Natural killer cell (primary cell): ENCODE data around the gene CDH2. TPM values are rescaled to one million over a fixed set of nuclear protein-coding genes. Genes with fewer than 3 reads are reported as not detected.

ENCODE experiments used
- ATAC-seq, 3 donors: fragments of 150-1000 bp in 2 of 3; fragments of 200-7000 bp in 1 of 3; cut with Tn5 transposase; 1 replicate in 1 of 3; 2 replicates in 2 of 3; pipeline ENCODE4 v1.10.0; 2021; ENCODE audit warnings: mild to moderate bottlenecking in 2 of 3, moderate library complexity in 2 of 3
- DNase-seq, 2 donors: peaks; one replicate each; pipeline versions ENCODE4 v3.0.0 to v3.0.0-alpha.2; 2013 to 2021; ENCODE audit warnings: mixed read lengths in 1 of 2
- H3K27ac ChIP-seq: one replicate; pipeline ENCODE4 v1.5.1; 2013; ENCODE audit warnings: mild to moderate bottlenecking, low read length
- H3K27me3 ChIP-seq: one replicate; pipeline ENCODE4 v1.6.1; 2013; ENCODE audit warnings: low read length; ENCODE audit not compliant: control insufficient read depth, insufficient read depth
- H3K36me3 ChIP-seq: one replicate; pipeline ENCODE4 v1.6.1; 2013; ENCODE audit warnings: low read length; ENCODE audit not compliant: control insufficient read depth, insufficient read depth
- H3K4me1 ChIP-seq: one replicate; pipeline ENCODE4 v1.6.1; 2013; ENCODE audit warnings: low read length; ENCODE audit not compliant: control insufficient read depth, insufficient read depth
- H3K4me3 ChIP-seq: one replicate; pipeline ENCODE4 v1.5.1; 2013; ENCODE audit warnings: low read length
- H3K9me3 ChIP-seq: one replicate; pipeline ENCODE4 v1.6.1; 2013; ENCODE audit warnings: low read length; ENCODE audit not compliant: control insufficient read depth, insufficient read depth
- H3K27ac Mint-ChIP-seq, 2 donors: one replicate each; pipeline ENCODE4 v1.8.0; 2022; ENCODE audit warnings: mild to moderate bottlenecking in 2 of 2, mixed read lengths in 2 of 2, moderate library complexity in 1 of 2
- H3K27me3 Mint-ChIP-seq, 2 donors: one replicate each; pipeline ENCODE4 v1.8.0; 2022; ENCODE audit warnings: low read depth in 2 of 2, mixed read lengths in 2 of 2
- H3K36me3 Mint-ChIP-seq: one replicate; pipeline ENCODE4 v1.8.0; 2022; ENCODE audit warnings: mixed read lengths
- H3K4me1 Mint-ChIP-seq, 2 donors: one replicate each; pipeline ENCODE4 v1.8.0; 2022; ENCODE audit warnings: mixed read lengths in 2 of 2
- H3K4me3 Mint-ChIP-seq: one replicate; pipeline ENCODE4 v1.8.0; 2022; ENCODE audit warnings: mild to moderate bottlenecking, moderate library complexity, mixed read lengths
- H3K9me3 Mint-ChIP-seq, 2 donors: one replicate each; pipeline ENCODE4 v1.8.0; 2022; ENCODE audit warnings: mixed read lengths in 2 of 2
- WGBS: methylation state at CpG from one replicate; pipeline ENCODE4 v1.1.7; 2013; ENCODE audit warnings: missing lambda C conversion rate; ENCODE audit not compliant: insufficient coverage; 5-methylcytosine and 5-hydroxymethylcytosine counted together
- intact Hi-C: fragments of 100-400 bp; cut with micrococcal nuclease; formaldehyde crosslinking; loops from one replicate; pipeline ENCODE4 v1.14.2; 2022
- total RNA-seq, 4 donors: library from RNA; stranded (reverse); fragments of 120-200 nt in 1 of 4; gene quantifications; one replicate each; pipeline versions ENCODE4 v1.2.3 to v1.2.4, GENCODE V29; 2013 to 2022
- TF ChIP-seq, protein P1 (sequence below): fragments of 200-600 bp; IDR thresholded peaks from one replicate; pipeline ENCODE4 v1.8.0; 2022; ENCODE audit warnings: antibody characterized with exemption

CDH2 gene
- total RNA-seq, 3 donors from 2014 or later (not counting 1 experiment from before 2014, with no cell fraction given), result 0.09 to 0.35 (median 0.26) TPM

DNA sequence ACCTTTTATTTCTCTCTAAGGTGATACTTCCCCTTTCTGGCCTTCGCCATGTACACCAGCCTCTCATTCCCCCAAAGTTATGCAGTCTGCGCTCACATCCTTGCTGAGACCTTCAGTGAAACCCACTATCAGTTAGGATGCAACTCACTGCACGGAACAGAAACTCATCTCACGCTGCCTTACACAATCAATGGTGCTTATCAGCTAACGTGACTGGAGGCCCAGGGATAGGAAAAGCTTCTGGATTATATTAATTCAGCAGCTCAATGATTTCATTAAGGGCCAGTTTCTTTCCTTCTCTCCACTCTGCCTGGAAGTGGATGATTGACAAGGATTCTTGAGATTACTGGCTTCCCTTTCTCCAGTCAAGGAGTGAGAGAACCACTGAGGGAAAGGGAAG is 44.8 kb downstream of the CDH2 start:
- H3K4me3 Mint-ChIP-seq, result no peak overlapping the region
- no peaks in the 10 kb centered on the region for H3K36me3 Mint-ChIP-seq
- TF ChIP-seq, protein P1, sequence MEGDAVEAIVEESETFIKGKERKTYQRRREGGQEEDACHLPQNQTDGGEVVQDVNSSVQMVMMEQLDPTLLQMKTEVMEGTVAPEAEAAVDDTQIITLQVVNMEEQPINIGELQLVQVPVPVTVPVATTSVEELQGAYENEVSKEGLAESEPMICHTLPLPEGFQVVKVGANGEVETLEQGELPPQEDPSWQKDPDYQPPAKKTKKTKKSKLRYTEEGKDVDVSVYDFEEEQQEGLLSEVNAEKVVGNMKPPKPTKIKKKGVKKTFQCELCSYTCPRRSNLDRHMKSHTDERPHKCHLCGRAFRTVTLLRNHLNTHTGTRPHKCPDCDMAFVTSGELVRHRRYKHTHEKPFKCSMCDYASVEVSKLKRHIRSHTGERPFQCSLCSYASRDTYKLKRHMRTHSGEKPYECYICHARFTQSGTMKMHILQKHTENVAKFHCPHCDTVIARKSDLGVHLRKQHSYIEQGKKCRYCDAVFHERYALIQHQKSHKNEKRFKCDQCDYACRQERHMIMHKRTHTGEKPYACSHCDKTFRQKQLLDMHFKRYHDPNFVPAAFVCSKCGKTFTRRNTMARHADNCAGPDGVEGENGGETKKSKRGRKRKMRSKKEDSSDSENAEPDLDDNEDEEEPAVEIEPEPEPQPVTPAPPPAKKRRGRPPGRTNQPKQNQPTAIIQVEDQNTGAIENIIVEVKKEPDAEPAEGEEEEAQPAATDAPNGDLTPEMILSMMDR, result no peak
- no peaks in the 10 kb centered on the region for H3K27me3 ChIP-seq
- ATAC-seq (no peak), DNase-seq (no peak)
- no peaks in the 10 kb centered on the region for H3K9me3 ChIP-seq
- no peak overlapping the region for H3K27ac ChIP-seq
- WGBS, result 87% methylated on average over 5 of the region's 5 CpGs
- H3K36me3 ChIP-seq, result no peaks in the 10 kb centered on the region
- no peaks in the 10 kb centered on the region for H3K4me1 ChIP-seq
- H3K4me3 ChIP-seq, result no peak overlapping the region
- no peak overlapping the region for H3K27ac Mint-ChIP-seq
- H3K27me3 Mint-ChIP-seq, result no peaks in the 10 kb centered on the region
- H3K4me1 Mint-ChIP-seq, result no peaks in the 10 kb centered on the region
- no peaks in the 10 kb centered on the region for H3K9me3 Mint-ChIP-seq
- intact Hi-C loops, result no loop called here

DNA sequence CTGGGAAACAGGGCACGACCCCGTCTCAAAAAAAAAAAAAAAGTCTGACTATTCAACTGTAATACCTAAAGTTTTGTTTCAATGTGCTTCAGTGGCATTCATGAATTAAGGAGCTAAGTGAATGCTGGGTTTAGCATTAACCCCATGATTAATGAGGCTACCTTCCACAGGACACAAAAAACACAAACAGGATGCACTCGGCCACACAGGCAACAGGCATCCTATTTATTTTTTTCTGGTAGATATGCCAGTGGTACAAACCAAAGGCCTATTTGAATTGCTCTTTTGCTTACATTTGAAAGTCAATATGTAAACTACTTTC is 48.3 kb downstream of the CDH2 start:
- H3K36me3 Mint-ChIP-seq, result no peaks in the 10 kb centered on the region
- H3K4me1 ChIP-seq, result no peaks in the 10 kb centered on the region

DNA sequence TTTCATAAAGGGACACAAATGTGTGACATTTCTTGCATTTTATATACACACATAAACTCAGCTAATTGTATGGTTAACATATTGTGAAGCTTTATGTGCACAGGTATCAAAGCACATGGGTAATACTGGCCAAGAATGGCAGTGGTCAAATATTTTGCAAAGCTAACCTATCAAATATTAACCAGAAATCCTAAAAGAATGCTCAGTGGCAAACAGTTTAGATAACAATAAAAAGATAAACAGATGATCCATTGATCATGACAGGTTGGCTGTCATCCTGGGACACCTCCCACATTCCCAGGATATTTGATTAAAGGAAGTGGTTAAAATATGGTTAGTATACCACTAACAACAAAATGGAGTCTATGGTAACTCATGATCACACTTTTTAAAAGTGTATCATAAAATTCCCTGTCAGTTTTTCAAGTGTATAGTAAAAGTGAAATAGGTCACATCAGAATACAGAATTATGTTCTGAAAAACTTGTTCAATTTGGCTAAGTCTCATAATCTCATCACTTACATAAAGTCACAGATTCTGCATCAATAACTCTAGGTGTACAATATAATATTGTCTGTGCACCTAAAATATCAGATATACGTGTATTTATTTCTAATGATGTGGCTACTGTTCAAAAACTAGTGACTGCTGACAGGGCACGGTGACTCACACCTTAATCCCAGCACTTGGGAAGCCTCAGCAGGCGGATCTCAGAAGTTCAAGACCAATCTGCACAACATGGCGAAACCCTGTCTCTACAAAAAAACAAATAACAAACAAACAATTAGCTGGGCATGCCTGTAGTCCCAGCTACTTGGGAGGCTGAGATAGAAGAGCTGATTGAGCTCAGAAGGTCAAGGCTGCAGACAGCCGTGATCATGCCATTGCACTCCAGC is 48.9 kb downstream of the CDH2 start:
- Mint-ChIP-seq H3K9me3 (no peaks in the 10 kb centered on the region), H3K4me1 (no peaks in the 10 kb centered on the region), H3K36me3 (no peaks in the 10 kb centered on the region), H3K27ac (no peak overlapping the region), H3K27me3 (no peaks in the 10 kb centered on the region), H3K4me3 (no peak overlapping the region)
- 81% methylated on average over 5 of the region's 5 CpGs for WGBS
- Histone ChIP-seq H3K9me3 (no peaks in the 10 kb centered on the region), H3K27me3 (no peaks in the 10 kb centered on the region), H3K36me3 (no peaks in the 10 kb centered on the region), H3K4me1 (no peaks in the 10 kb centered on the region), H3K27ac (no peak overlapping the region), H3K4me3 (no peak overlapping the region)
- TF ChIP-seq, protein P1, result no peak
- intact Hi-C loops, result no loop called here
- DNase-seq (no peak), ATAC-seq (no peak)

More for the DNA sequence above, 48.3 kb downstream of the CDH2 start:
- H3K27me3 ChIP-seq, result no peaks in the 10 kb centered on the region
- ATAC-seq (no peak), DNase-seq (no peak)
- H3K9me3 ChIP-seq, result no peaks in the 10 kb centered on the region
- H3K27ac ChIP-seq, result no peak overlapping the region
- no peaks in the 10 kb centered on the region for H3K4me1 Mint-ChIP-seq
- H3K4me3 ChIP-seq, result no peak overlapping the region
- TF ChIP-seq, protein P1, result no peak
- no peaks in the 10 kb centered on the region for H3K9me3 Mint-ChIP-seq
- no peak overlapping the region for H3K4me3 Mint-ChIP-seq
- H3K36me3 ChIP-seq, result no peaks in the 10 kb centered on the region
- 92% methylated on average over 3 of the region's 3 CpGs for WGBS
- intact Hi-C loops, result no loop called here
- no peak overlapping the region for H3K27ac Mint-ChIP-seq
- H3K27me3 Mint-ChIP-seq, result no peaks in the 10 kb centered on the region

DNA sequence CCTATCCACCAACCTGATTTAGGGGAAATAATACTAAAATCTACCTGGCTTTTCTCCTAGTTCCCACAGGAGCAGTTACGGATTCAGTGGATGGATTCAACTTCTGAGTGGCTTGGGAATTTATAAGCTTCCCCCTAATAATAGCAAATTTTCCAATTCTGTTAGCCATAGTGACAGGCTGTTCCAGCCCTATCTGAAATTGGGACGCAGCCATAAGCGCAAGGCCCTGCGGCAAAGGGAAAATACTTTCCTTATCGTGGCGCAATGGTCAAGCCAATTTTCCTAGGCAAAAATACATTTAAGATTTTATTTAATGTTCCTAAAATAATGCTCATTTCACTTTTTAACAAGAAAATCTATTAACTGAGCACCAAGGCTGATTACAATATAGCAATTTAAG is 49.7 kb downstream of the CDH2 start:
- no peak overlapping the region for H3K27ac ChIP-seq
- no peaks in the 10 kb centered on the region for H3K36me3 ChIP-seq
- Mint-ChIP-seq H3K4me3 (no peak overlapping the region), H3K27ac (no peak overlapping the region), H3K27me3 (no peaks in the 10 kb centered on the region), H3K4me1 (no peaks in the 10 kb centered on the region), H3K9me3 (no peaks in the 10 kb centered on the region), H3K36me3 (no peaks in the 10 kb centered on the region)
- TF ChIP-seq, protein P1, result no peak
- no peaks in the 10 kb centered on the region for H3K9me3 ChIP-seq
- WGBS, result 98% methylated on average over 6 of the region's 6 CpGs
- no peak overlapping the region for H3K4me3 ChIP-seq
- intact Hi-C loops, result no loop called here
- H3K4me1 ChIP-seq, result no peaks in the 10 kb centered on the region
- DNase-seq (no peak), ATAC-seq (no peak)
- no peaks in the 10 kb centered on the region for H3K27me3 ChIP-seq
